Gastrocnemius medialis (tissue), 4 donors: ENCODE measurements around the gene RHEB. TPM values are rescaled to one million over a fixed set of nuclear protein-coding genes. Genes with fewer than 3 reads are reported as not detected.
"Not testable (repeated sequence)": the region's sequence is repeated elsewhere in the genome, so short reads cannot be mapped to it uniquely, and the experiment has no call there.

Experiments
- ATAC-seq, 2 donors: fragments of 150-250 bp; one replicate each; pipeline ENCODE4 v1.9.1; 2016
- DNase-seq, 2 donors: peaks; one replicate each; pipeline ENCODE4 v3.0.0-alpha.2; 2019
- H3K27ac ChIP-seq, 4 donors: fragments of 200-600 bp; sonication (generic); 1 replicate in 1 of 4; 2 replicates in 3 of 4; pipeline ENCODE4 v1.5.1; 2016 to 2018; ENCODE audit warnings: mild to moderate bottlenecking in 2 of 4, moderate library complexity in 1 of 4
- H3K27me3 ChIP-seq, 3 donors: fragments of 200-600 bp; sonication (generic) in 2 of 3; 1 replicate in 1 of 3; 2 replicates in 2 of 3; pipeline versions ENCODE4 v1.5.1 to v1.6.0; 2016 to 2019; ENCODE audit warnings: mild to moderate bottlenecking in 1 of 3, moderate library complexity in 1 of 3
- H3K36me3 ChIP-seq, 2 donors: fragments of 200-600 bp; sonication (generic) in 1 of 2; one replicate each; pipeline ENCODE4 v1.5.1; 2017 to 2018
- H3K4me1 ChIP-seq, 2 donors: fragments of 200-600 bp; sonication (generic) in 1 of 2; one replicate each; pipeline ENCODE4 v1.5.1; 2016 to 2017; ENCODE audit warnings: mild to moderate bottlenecking in 2 of 2
- H3K4me3 ChIP-seq, 4 donors: fragments of 200-600 bp; sonication (generic) in 3 of 4; 1 replicate in 1 of 4; 2 replicates in 3 of 4; pipeline ENCODE4 v1.5.1; 2016 to 2019; ENCODE audit warnings: mild to moderate bottlenecking in 2 of 4
- H3K9me3 ChIP-seq, 3 donors: fragments of 200-600 bp; sonication (generic) in 2 of 3; 1 replicate in 1 of 3; 2 replicates in 2 of 3; pipeline ENCODE4 v1.5.1; 2016 to 2019
- POLR2A ChIP-seq, 2 donors: fragments of 450-650 bp; IDR thresholded peaks; one replicate each; pipeline ENCODE4 v1.6.1; 2017; ENCODE audit warnings: antibody characterized with exemption in 2 of 2, mild to moderate bottlenecking in 2 of 2, moderate library complexity in 2 of 2
- in situ Hi-C, 4 donors: fragments of 200-750 bp; cut with MboI; loops; one replicate each; pipeline versions ENCODE4 v1.15.0 to v1.8.0; 2017; ENCODE audit warnings: low sequenced_read_pairs in 4 of 4
- intact Hi-C: fragments of 100-400 bp; cut with DNase I; formaldehyde crosslinking; loops from one replicate; pipeline ENCODE4 v1.15.1; 2023; ENCODE audit warnings: low total_unique reads
- total RNA-seq, 4 donors: library from RNA; depleted of rRNA; stranded (reverse); fragments of >200 nt; gene quantifications; one replicate each; pipeline versions ENCODE4 v1.1.0 to v1.2.3, GENCODE V29; 2016
- TF ChIP-seq, protein P1 (sequence below), 5 experiments: fragments of 450-650 bp in 3 of 5; fragments of 200-600 bp in 2 of 5; sonication (generic) in 2 of 5; IDR thresholded peaks in 4 of 5; conservative IDR thresholded peaks in 1 of 5; 1 replicate in 4 of 5; 2 replicates in 1 of 5; pipeline ENCODE4 v1.5.1; 2016 to 2019; ENCODE audit warnings: antibody characterized with exemption in 5 of 5, mild to moderate bottlenecking in 3 of 5, moderate library complexity in 3 of 5

Gene RHEB
- total RNA-seq, 4 donors from 2014 or later, result 93.2 to 159 (median 124) TPM

DNA sequence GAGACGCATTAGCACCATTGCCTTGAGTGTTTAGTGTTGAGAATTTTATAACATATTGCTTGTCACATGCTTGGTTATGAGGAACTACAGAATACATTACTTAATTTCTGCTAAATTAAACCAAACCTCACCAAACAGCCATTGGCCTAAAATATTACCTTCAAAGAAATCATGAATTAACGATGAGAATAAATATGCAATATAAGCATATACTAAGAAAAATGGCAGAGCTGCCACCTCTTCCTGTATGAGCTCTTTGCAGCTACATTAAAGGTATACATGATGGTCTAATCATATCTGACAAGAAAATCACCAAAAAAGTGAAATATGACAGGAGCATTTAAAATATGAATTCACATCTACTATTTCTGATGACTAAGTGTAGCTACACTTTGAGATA, 5.2 kb upstream of the RHEB start:
- Histone ChIP-seq H3K9me3 (no peaks in the 10 kb centered on the region), H3K4me3 (no peak overlapping the region), H3K36me3 (no peaks in the 10 kb centered on the region), H3K27ac (no peak overlapping the region), H3K4me1 (peaks cover 0 to 8% of the 10 kb centered on the region in 2 donors), H3K27me3 (no peaks in the 10 kb centered on the region)
- intact Hi-C loops (loop anchor here (5.0 kb wide), 3 partner anchors 107 to 183 kb away; partner anchors contain the start of gene NUB1), in situ Hi-C loops (no loop called here)
- TF ChIP-seq POLR2A (IDR thresholded peaks at IDR 0.05), result no peak
- TF ChIP-seq, protein P1, sequence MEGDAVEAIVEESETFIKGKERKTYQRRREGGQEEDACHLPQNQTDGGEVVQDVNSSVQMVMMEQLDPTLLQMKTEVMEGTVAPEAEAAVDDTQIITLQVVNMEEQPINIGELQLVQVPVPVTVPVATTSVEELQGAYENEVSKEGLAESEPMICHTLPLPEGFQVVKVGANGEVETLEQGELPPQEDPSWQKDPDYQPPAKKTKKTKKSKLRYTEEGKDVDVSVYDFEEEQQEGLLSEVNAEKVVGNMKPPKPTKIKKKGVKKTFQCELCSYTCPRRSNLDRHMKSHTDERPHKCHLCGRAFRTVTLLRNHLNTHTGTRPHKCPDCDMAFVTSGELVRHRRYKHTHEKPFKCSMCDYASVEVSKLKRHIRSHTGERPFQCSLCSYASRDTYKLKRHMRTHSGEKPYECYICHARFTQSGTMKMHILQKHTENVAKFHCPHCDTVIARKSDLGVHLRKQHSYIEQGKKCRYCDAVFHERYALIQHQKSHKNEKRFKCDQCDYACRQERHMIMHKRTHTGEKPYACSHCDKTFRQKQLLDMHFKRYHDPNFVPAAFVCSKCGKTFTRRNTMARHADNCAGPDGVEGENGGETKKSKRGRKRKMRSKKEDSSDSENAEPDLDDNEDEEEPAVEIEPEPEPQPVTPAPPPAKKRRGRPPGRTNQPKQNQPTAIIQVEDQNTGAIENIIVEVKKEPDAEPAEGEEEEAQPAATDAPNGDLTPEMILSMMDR (IDR thresholded peaks at IDR 0.05 in 4 of 5, conservative IDR thresholded peaks at IDR 0.05 in 1 of 5), result no peak
- DNase-seq, result no peak
- ATAC-seq, result no peak

DNA sequence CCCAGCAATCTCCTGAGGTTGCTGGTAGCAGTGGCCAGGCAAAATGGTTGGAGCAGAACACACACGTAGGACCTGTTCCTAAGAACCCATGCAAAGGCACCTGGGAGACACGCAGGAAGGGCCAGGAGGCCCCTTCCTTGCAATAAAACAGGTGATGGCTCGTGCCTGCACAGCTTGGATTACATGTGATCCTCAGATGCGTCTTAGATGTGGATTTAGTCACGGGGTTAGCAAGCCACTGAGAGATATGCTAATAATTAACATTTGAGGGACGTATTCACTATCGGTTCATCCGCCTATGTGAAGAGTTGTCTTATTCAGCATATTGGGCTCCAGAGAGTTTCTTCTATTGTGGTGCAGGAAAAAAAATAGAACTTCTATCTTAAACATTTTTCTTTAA, 4.6 kb upstream of the RHEB start:
- Histone ChIP-seq H3K4me3 (no peak overlapping the region), H3K9me3 (no peaks in the 10 kb centered on the region), H3K36me3 (no peaks in the 10 kb centered on the region), H3K4me1 (peaks cover 0 to 8% of the 10 kb centered on the region in 2 donors), H3K27ac (no peak overlapping the region), H3K27me3 (no peaks in the 10 kb centered on the region)
- in situ Hi-C loops (no loop called here), intact Hi-C loops (loop anchor here (5.0 kb wide), 3 partner anchors 108 to 182 kb away; partner anchors contain the start of gene NUB1)
- no peak for TF ChIP-seq POLR2A (IDR thresholded peaks at IDR 0.05)
- TF ChIP-seq, protein P1 (IDR thresholded peaks at IDR 0.05 in 4 of 5, conservative IDR thresholded peaks at IDR 0.05 in 1 of 5), result no peak
- ATAC-seq, result no peak
- no peak for DNase-seq

DNA sequence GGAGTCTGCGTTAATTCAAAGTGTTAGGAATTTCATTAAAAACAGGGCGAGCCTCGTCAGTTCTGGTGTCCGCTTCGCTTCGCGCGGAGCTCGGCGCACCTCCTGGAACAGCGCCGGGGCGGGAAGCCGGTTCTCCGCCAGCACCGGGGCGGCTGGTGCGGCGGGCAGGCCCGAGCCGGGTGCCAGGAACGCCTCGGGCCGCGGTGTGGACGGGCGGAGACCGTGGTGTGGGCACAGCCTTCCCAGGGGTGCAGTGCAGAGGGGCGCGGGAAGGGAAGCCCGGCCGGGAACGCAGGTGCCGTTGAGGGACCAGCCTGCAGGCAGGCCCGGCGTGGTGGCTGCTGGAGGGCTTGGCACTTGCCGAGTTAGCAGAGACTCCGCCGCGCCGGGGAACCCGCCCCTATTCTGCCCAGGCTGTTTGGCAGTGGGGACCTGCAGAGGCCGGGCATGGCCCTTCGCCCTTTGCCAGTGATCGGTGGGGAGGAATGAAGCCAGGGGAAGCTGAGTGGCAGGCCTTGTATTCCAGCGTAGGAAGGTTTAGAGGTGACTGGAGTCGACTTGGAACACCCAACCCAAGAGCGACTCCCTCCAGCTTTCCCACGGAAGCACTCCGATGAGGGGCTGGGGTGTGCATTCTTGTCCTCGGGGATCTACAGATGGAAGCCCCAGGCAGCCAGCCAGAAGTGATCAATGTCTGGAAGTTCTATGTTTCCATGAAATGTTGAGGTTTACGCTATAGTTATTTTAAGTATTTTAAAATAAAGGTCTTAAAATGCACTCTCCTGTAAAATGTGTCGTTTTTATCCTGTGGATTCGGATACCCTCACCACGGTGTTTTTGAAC, 945 bp upstream of the RHEB start:
- Histone ChIP-seq H3K36me3 (no peaks in the 10 kb centered on the region), H3K9me3 (no peaks in the 10 kb centered on the region), H3K27ac (peak overlapping the region; percentile 85 to 91 (median 88)), H3K4me3 (peak overlapping the region; percentile 66 to 69 (median 68)), H3K4me1 (peaks cover 18 to 31% of the 10 kb centered on the region in 2 donors), H3K27me3 (no peaks in the 10 kb centered on the region)
- in situ Hi-C loops, result no loop called here
- intact Hi-C loops, result loop anchor here (1.0 to 5.0 kb wide), 4 partner anchors 60 to 178 kb away; partner anchors contain the start of gene NUB1
- TF ChIP-seq, protein P1 (IDR thresholded peaks at IDR 0.05 in 4 of 5, conservative IDR thresholded peaks at IDR 0.05 in 1 of 5), result no peak
- TF ChIP-seq POLR2A (IDR thresholded peaks at IDR 0.05), result no peak
- ATAC-seq, result peak in 1 of 2 donors; percentile 9
- peak in 1 of 2 donors; percentile 61 for DNase-seq

DNA sequence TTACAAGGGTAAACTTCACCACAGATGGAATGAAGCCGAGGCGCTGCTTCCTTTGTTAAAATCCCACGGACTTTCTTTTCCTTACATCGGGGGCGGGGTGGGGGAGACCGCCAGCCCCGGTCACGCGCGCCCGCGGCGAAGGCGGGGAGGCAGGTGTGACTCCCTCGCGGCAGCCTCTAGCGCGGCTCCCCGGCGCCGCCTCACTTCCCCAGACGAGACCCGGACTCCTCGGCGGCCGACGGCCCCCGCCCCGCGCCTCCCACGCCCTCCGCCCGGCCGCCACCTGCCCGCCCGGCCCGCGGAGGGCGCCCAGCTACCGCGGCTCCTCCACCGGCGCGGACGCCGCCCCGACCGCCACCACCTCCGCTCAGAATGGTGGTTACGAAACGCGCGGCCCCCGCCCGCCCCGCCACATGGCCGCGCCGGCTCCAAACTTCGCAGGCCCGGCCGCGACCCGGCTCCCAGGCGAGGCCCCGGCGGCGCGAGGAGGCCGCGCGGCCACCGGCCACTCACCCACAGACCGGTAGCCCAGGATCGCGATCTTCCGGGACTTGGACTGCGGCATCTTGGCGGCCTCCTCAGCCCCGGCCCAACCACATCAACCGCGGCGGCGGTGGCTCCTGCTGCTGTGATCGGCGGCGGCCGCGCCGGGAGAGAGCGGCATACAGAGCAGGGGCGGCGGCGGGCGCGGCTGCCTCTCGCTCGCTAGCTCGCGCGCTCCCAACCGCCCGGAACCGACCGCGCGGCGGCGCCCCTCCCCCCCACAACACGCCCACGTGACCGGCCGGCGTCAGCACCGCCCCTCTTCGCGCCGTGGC, 539 bp downstream of the RHEB start:
- not testable (repeated sequence) for H3K9me3 ChIP-seq, H3K27me3 ChIP-seq, H3K36me3 ChIP-seq
- ATAC-seq, result peak; percentile 68 to 71
- DNase-seq, result peak; percentile 32 to 56
- in situ Hi-C loops (loop anchor here in 1 of 4 donors (10.0 kb wide), 1 partner anchor 54 kb away; no protein-coding TSS in a partner anchor), intact Hi-C loops (loop anchor here (2.0 to 5.0 kb wide), 4 partner anchors 14 to 218 kb away; no protein-coding TSS in a partner anchor)
- peak overlapping the region; percentile 85 to 98 (median 89) for H3K27ac ChIP-seq
- TF ChIP-seq, protein P1 (IDR thresholded peaks at IDR 0.05 in 4 of 5, conservative IDR thresholded peaks at IDR 0.05 in 1 of 5), result peak in 3 of 5 experiments; percentile 18 to 23 (median 19)
- peak; percentile 87 to 90 for TF ChIP-seq POLR2A (IDR thresholded peaks at IDR 0.05)
- peak overlapping the region; percentile 67 to 81 (median 72) for H3K4me3 ChIP-seq
- peaks cover 25 to 46% of the 10 kb centered on the region in 2 donors for H3K4me1 ChIP-seq
